WTC11 (cell line): ENCODE measurements around the gene ZNF736. TPM values are rescaled to one million over a fixed set of nuclear protein-coding genes. Genes with fewer than 3 reads are reported as not detected.

Experiments
- ATAC-seq: fragments of 200-7000 bp; cut with Tn5 transposase; 2 replicates; pipeline ENCODE4 v1.10.0; 2021; ENCODE audit warnings: mild to moderate bottlenecking, moderate library complexity
- CTCF ChIA-PET: fragments of 300-600 bp; sonication (Branson Sonifier 250); formaldehyde crosslinking; loops from one replicate; lab custom pipeline; 2021; ENCODE audit warnings: antibody characterized with exemption; lab: Charles Lee
- POLR2A ChIA-PET: fragments of 350-600 bp; sonication (Branson Sonifier 250); formaldehyde crosslinking; loops from one replicate; lab custom pipeline; 2021; ENCODE audit warnings: antibody characterized with exemption; lab: Charles Lee
- DNase-seq: peaks from one replicate; pipeline ENCODE4 v3.0.0; 2021; ENCODE audit warnings: low spot score
- H3K27ac Mint-ChIP-seq: 2 replicates; pipeline ENCODE4 v1.8.0; 2021; ENCODE audit warnings: mixed read lengths
- H3K27me3 Mint-ChIP-seq: 2 replicates; pipeline ENCODE4 v1.8.0; 2021; ENCODE audit warnings: low read depth, mild to moderate bottlenecking, moderate library complexity, mixed read lengths
- H3K36me3 Mint-ChIP-seq: 2 replicates; pipeline ENCODE4 v1.8.0; 2021; ENCODE audit warnings: mixed read lengths
- H3K4me1 Mint-ChIP-seq: 2 replicates; pipeline ENCODE4 v1.8.0; 2022; ENCODE audit warnings: mixed read lengths
- H3K4me3 Mint-ChIP-seq: 2 replicates; pipeline ENCODE4 v1.8.0; 2021; ENCODE audit warnings: mild to moderate bottlenecking, moderate library complexity, mixed read lengths
- H3K9me3 Mint-ChIP-seq: 2 replicates; pipeline ENCODE4 v1.8.0; 2021; ENCODE audit warnings: mixed read lengths
- ATF6 ChIP-seq: sonication (generic); formaldehyde crosslinking; IDR thresholded peaks from 2 replicates; pipeline ENCODE4 v1.8.1; 2023; ENCODE audit warnings: mild to moderate bottlenecking, missing genetic modification reagents
- CREB1 ChIP-seq: sonication (generic); formaldehyde crosslinking; IDR thresholded peaks from 2 replicates; pipeline ENCODE4 v1.8.0; 2023; ENCODE audit warnings: mild to moderate bottlenecking, missing genetic modification reagents
- ELF4 ChIP-seq: sonication (generic); formaldehyde crosslinking; IDR thresholded peaks from 2 replicates; pipeline ENCODE4 v1.8.1; 2022; ENCODE audit warnings: low read depth, mild to moderate bottlenecking, moderate library complexity, missing genetic modification reagents
- ERG ChIP-seq: fragments of 250-450 bp; sonication (Bioruptor Pico); IDR thresholded peaks from 2 replicates; pipeline ENCODE4 v1.8.0; 2021; ENCODE audit warnings: mild to moderate bottlenecking
- FOXJ3 ChIP-seq: sonication (generic); formaldehyde crosslinking; IDR thresholded peaks from 2 replicates; pipeline ENCODE4 v1.9.0; 2021; ENCODE audit warnings: missing genetic modification reagents, mild to moderate bottlenecking, borderline replicate concordance
- FOXP1 ChIP-seq: sonication (generic); formaldehyde crosslinking; IDR thresholded peaks from 2 replicates; pipeline ENCODE4 v1.8.0; 2022; ENCODE audit warnings: missing genetic modification reagents, mild to moderate bottlenecking, moderate library complexity, borderline replicate concordance
- FOXP4 ChIP-seq: sonication (generic); formaldehyde crosslinking; IDR thresholded peaks from 2 replicates; pipeline ENCODE4 v1.8.0; 2022; ENCODE audit warnings: mild to moderate bottlenecking, missing genetic modification reagents
- HMGXB4 ChIP-seq: sonication (generic); formaldehyde crosslinking; IDR thresholded peaks from 2 replicates; pipeline ENCODE4 v1.8.1; 2023; ENCODE audit warnings: mild to moderate bottlenecking, moderate library complexity, missing genetic modification reagents
- IRF2 ChIP-seq: sonication (generic); formaldehyde crosslinking; IDR thresholded peaks from 2 replicates; pipeline ENCODE4 v1.8.0; 2022; ENCODE audit warnings: low read depth, missing genetic modification reagents, borderline replicate concordance
- JAZF1 ChIP-seq: fragments of 250-450 bp; sonication (Bioruptor Pico); IDR thresholded peaks from 2 replicates; pipeline ENCODE4 v1.9.0; 2021; ENCODE audit warnings: moderate library complexity, mild to moderate bottlenecking, inconsistent platforms
- MAX ChIP-seq: sonication (generic); formaldehyde crosslinking; IDR thresholded peaks from 2 replicates; pipeline ENCODE4 v1.8.0; 2022; ENCODE audit warnings: mild to moderate bottlenecking, missing genetic modification reagents
- NR2C2 ChIP-seq: sonication (generic); formaldehyde crosslinking; IDR thresholded peaks from 2 replicates; pipeline ENCODE4 v1.8.0; 2022; ENCODE audit warnings: mild to moderate bottlenecking, missing genetic modification reagents
- PREB ChIP-seq: sonication (generic); formaldehyde crosslinking; IDR thresholded peaks from 2 replicates; pipeline ENCODE4 v1.8.1; 2022; ENCODE audit warnings: mild to moderate bottlenecking, missing genetic modification reagents, moderate library complexity, borderline replicate concordance
- RORB ChIP-seq: fragments of 250-450 bp; sonication (Bioruptor Pico); IDR thresholded peaks from 2 replicates; pipeline ENCODE4 v1.9.0; 2021; ENCODE audit warnings: mild to moderate bottlenecking
- SMAD4 ChIP-seq: sonication (generic); formaldehyde crosslinking; IDR thresholded peaks from 2 replicates; pipeline ENCODE4 v1.8.0; 2022; ENCODE audit warnings: mild to moderate bottlenecking, missing genetic modification reagents
- TP53 ChIP-seq: sonication (generic); formaldehyde crosslinking; IDR thresholded peaks from 2 replicates; pipeline ENCODE4 v1.8.1; 2023; ENCODE audit warnings: mild to moderate bottlenecking, missing genetic modification reagents
- USF2 ChIP-seq: sonication (generic); formaldehyde crosslinking; IDR thresholded peaks from 2 replicates; pipeline ENCODE4 v1.8.1; 2023; ENCODE audit warnings: mild to moderate bottlenecking, missing genetic modification reagents, moderate library complexity
- ZMAT4 ChIP-seq: fragments of 250-450 bp; sonication (Bioruptor Pico); IDR thresholded peaks from 2 replicates; pipeline ENCODE4 v1.9.0; 2021; ENCODE audit warnings: mild to moderate bottlenecking
- total RNA-seq: library from RNA; stranded (reverse); gene quantifications from 3 replicates; pipeline ENCODE4 v1.2.3, GENCODE V29; 2021

Gene ZNF736
- total RNA-seq, 1 experiment from 2014 or later: 0.02 TPM

GRCh38 chr7:64307254-64308015, 6.3 kb upstream of the ZNF736 start:
- H3K27ac Mint-ChIP-seq: no peak overlapping the region
- peaks cover 53% of the 10 kb centered on the region for H3K36me3 Mint-ChIP-seq
- POLR2A ChIA-PET: no interaction called here
- ATAC-seq: no peak
- DNase-seq: no peak
- no peaks in the 10 kb centered on the region for H3K4me1 Mint-ChIP-seq
- H3K4me3 Mint-ChIP-seq: no peak overlapping the region
- TF ChIP-seq SMAD4 (no peak), ERG (CRISPR knock-in tag) (no peak), TP53 (CRISPR knock-in tag) (no peak), MAX (CRISPR knock-in tag) (no peak), FOXP1 (CRISPR knock-in tag) (no peak), ATF6 (CRISPR knock-in tag) (no peak), FOXP4 (CRISPR knock-in tag) (no peak), JAZF1 (CRISPR knock-in tag) (no peak), ELF4 (CRISPR knock-in tag) (no peak), PREB (no peak), HMGXB4 (CRISPR knock-in tag) (no peak), RORB (CRISPR knock-in tag) (no peak), USF2 (CRISPR knock-in tag) (no peak), NR2C2 (no peak), IRF2 (CRISPR knock-in tag) (no peak), ZMAT4 (no peak), CREB1 (CRISPR knock-in tag) (no peak), FOXJ3 (no peak)
- H3K27me3 Mint-ChIP-seq: peaks cover 4% of the 10 kb centered on the region; the same call in 1 of the 2 replicates
- CTCF ChIA-PET: no interaction called here
- peaks cover 59% of the 10 kb centered on the region for H3K9me3 Mint-ChIP-seq
